ENCODE measurements around the gene CALML3. TPM values are rescaled to one million over a fixed set of nuclear protein-coding genes. Genes with fewer than 3 reads are reported as not detected.

The CALML3 gene
- total and polyA plus RNA-seq, 8 donors: 0.46 to 64.6 TPM; not detected in 6

- no peaks in the 10 kb centered on the region for H3K27me3 ChIP-seq
- no peak overlapping the region for H3K27ac ChIP-seq
- H3K36me3 ChIP-seq: no peaks in the 10 kb centered on the region
- no peak overlapping the region for H3K4me3 ChIP-seq
- intact Hi-C loops (cut with DNase I; ENCODE audit: low total_unique reads): no loop called here
- no peak for DNase-seq
- WGBS, 5 donors: 84 to 88% (median 85%) methylated on average over 15 of the region's 15 CpGs
- H3K9me3 ChIP-seq: no peaks in the 10 kb centered on the region
- TF ChIP-seq POLR2AphosphoS5 (IDR thresholded peaks at IDR 0.05) (no peak), POLR2A (IDR thresholded peaks at IDR 0.05) (no peak), EP300 (IDR thresholded peaks at IDR 0.05) (no peak)
- TF ChIP-seq, protein P1, sequence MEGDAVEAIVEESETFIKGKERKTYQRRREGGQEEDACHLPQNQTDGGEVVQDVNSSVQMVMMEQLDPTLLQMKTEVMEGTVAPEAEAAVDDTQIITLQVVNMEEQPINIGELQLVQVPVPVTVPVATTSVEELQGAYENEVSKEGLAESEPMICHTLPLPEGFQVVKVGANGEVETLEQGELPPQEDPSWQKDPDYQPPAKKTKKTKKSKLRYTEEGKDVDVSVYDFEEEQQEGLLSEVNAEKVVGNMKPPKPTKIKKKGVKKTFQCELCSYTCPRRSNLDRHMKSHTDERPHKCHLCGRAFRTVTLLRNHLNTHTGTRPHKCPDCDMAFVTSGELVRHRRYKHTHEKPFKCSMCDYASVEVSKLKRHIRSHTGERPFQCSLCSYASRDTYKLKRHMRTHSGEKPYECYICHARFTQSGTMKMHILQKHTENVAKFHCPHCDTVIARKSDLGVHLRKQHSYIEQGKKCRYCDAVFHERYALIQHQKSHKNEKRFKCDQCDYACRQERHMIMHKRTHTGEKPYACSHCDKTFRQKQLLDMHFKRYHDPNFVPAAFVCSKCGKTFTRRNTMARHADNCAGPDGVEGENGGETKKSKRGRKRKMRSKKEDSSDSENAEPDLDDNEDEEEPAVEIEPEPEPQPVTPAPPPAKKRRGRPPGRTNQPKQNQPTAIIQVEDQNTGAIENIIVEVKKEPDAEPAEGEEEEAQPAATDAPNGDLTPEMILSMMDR (IDR thresholded peaks at IDR 0.05): no peak
- H3K4me1 ChIP-seq: peaks cover 0 to 6% (median 0%) of the 10 kb centered on the region in 4 donors
Measured at GRCh38 chr10:5512881-5513612, 11.7 kb upstream of the CALML3 start.

DNA sequence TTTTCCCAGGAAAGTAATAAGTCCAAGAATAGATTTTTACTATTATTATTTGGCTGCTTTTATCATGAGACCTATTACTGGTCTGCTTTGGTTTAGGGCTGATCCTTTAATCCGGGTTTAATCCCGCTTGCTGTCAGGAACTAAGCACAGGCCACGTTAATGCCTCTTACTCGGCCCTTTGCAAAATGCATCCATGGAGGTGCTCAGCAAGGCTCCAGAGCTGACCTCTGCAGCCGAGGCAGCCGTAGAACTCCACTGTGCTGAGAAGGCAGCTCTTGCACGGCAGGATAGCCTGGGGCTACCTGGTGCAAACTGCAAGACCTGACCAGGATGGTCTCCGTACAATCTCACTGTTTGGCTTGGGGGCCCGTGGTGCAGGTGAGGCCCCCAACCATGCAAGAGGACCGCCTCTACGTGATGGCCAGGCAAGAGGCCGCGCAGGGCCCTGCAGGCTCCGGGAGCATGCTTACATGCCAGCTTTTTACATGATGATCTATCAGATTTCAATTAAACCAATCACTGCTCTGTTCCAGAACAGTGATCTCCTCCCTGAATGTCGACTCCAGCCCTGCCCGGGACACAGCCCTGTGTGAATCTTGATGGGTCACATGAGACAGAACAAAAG, 10.4 kb upstream of the CALML3 start:
- WGBS, 5 donors: 81 to 86% (median 82%) methylated on average over 14 to 16 of the region's 16 CpGs
- Histone ChIP-seq H3K9me3 (no peaks in the 10 kb centered on the region), H3K4me3 (no peak overlapping the region), H3K27ac (no peak overlapping the region), H3K4me1 (peaks cover 0 to 9% (median 0%) of the 10 kb centered on the region in 4 donors), H3K36me3 (no peaks in the 10 kb centered on the region), H3K27me3 (no peaks in the 10 kb centered on the region)
- intact Hi-C loops (cut with DNase I; ENCODE audit: low total_unique reads): no loop called here
- no peak for TF ChIP-seq POLR2AphosphoS5 (IDR thresholded peaks at IDR 0.05)
- TF ChIP-seq, protein P1 (IDR thresholded peaks at IDR 0.05): no peak
- TF ChIP-seq EP300 (IDR thresholded peaks at IDR 0.05): no peak
- no peak for TF ChIP-seq POLR2A (IDR thresholded peaks at IDR 0.05)
- DNase-seq: no peak

- WGBS, 5 donors: 75 to 83% (median 77%) methylated on average over 10 of the region's 10 CpGs
- no peak for TF ChIP-seq EP300 (IDR thresholded peaks at IDR 0.05)
- TF ChIP-seq POLR2A (IDR thresholded peaks at IDR 0.05): no peak
- no peak for TF ChIP-seq POLR2AphosphoS5 (IDR thresholded peaks at IDR 0.05)
- TF ChIP-seq, protein P1 (IDR thresholded peaks at IDR 0.05): no peak
- no peaks in the 10 kb centered on the region for H3K9me3 ChIP-seq
- H3K36me3 ChIP-seq: no peaks in the 10 kb centered on the region
- intact Hi-C loops (cut with DNase I; ENCODE audit: low total_unique reads): no loop called here
- H3K4me3 ChIP-seq: no peak overlapping the region
- DNase-seq: no peak
- H3K27ac ChIP-seq: no peak overlapping the region
- H3K27me3 ChIP-seq: no peaks in the 10 kb centered on the region
- peaks cover 0 to 9% (median 0%) of the 10 kb centered on the region in 4 donors for H3K4me1 ChIP-seq
Measured at GRCh38 chr10:5515948-5516761, 8.6 kb upstream of the CALML3 start.

DNA sequence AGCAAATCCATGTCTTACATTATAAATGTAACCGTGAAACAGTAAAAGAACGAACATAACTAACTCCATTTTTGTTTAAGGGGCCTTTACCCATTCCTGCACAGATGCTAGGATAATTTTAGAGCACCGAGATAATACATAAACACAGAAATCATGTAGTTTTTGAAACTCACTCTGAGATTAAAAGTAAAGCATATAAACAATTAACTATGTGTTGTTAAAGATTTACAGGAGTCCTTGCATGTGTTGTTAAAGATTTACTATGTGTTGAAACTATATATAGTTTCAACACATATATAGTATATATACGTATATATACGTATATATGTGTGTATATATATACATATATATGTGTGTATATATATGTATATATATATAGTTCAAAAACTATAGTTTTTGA, 7.2 kb upstream of the CALML3 start:
- Histone ChIP-seq H3K27ac (no peak overlapping the region), H3K27me3 (no peaks in the 10 kb centered on the region), H3K4me3 (no peak overlapping the region), H3K9me3 (no peaks in the 10 kb centered on the region), H3K36me3 (no peaks in the 10 kb centered on the region), H3K4me1 (peaks cover 0 to 9% (median 0%) of the 10 kb centered on the region in 4 donors)
- intact Hi-C loops (cut with DNase I; ENCODE audit: low total_unique reads): no loop called here
- WGBS, 5 donors: 56 to 72% (median 63%) methylated on average over 5 of the region's 5 CpGs
- TF ChIP-seq POLR2A (IDR thresholded peaks at IDR 0.05) (no peak), POLR2AphosphoS5 (IDR thresholded peaks at IDR 0.05) (no peak), EP300 (IDR thresholded peaks at IDR 0.05) (no peak)
- TF ChIP-seq, protein P1 (IDR thresholded peaks at IDR 0.05): no peak
- DNase-seq: no peak

Data from stomach (tissue), 9 donors.